NCI-H446 treated with DMSO at 0.1 percent for 48 hours (cell line): Measurements from ENCODE around the gene POLA1.

Experiments used
- DNase-seq: peaks from one replicate; lab custom pipeline; 2025; lab: John Stamatoyannopoulos, UW

Gene POLA1

GRCh38 chrX:24879679-24880078, 186.0 kb downstream of the POLA1 start:
- DNase-seq: no peak

GRCh38 chrX:24886916-24887315, 193.2 kb downstream of the POLA1 start:
- no peak for DNase-seq

GRCh38 chrX:24890677-24891076, 197.0 kb downstream of the POLA1 start:
- DNase-seq: no peak

GRCh38 chrX:24899391-24899790, 205.7 kb downstream of the POLA1 start:
- no peak for DNase-seq

DNA sequence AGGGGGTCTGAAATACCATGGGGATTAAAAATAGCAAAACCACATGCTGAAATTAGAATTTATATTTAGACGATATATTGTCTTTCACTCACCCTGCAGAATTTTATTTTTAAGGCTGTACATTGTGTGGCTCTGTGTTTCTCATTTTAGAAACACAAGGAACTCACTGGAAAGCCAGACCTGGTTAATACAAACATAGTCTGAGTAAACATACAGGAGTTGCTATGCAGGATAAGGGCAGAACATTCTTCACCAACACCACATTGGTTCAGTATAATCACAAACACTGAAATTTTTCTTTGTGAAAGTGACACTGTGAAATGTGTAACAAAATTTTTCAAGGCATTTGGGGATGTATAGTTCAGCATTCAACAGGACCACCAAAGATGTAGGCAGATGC, 206.5 kb downstream of the POLA1 start:
- no peak for DNase-seq

GRCh38 chrX:24902806-24903205, 209.1 kb downstream of the POLA1 start:
- no peak for DNase-seq

DNA sequence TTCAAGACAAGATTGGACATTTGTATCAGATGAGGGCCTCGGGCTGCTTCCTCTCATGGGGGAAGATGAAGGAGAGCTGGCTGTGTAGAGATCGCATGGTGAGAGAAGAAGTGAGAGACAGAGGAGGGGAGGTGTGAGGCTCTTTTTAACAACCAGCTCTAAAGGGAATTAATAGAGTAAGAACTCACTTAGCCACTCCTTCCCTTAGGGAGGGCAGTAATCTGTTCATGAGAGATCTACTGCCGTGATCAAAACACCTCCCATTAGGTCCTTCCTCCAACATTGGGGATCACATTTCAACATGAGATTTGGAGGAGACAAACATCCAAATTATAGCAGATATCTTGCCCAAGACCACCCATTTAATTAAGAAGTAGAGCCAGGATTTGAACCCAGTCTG, 225.0 kb downstream of the POLA1 start:
- DNase-seq: no peak

DNA sequence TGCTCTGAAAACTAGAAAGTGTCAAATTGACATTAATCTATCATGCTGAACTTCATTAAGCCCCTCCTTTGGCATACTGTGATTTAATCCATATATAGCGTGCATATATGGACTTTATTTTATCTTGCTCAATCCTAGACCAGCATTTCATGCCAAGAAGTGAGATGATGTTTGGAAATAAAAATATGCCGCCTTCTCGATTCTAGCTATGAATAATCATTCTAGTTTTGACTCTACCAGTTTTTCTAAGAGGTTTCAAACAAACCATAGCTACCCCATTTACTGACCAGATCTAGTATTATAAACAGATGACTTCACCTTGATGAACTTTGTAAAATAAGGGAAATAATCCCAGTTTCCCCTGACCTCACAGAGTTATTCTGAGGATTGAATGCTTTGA, 227.1 kb downstream of the POLA1 start:
- no peak for DNase-seq

GRCh38 chrX:24925430-24925829, 231.7 kb downstream of the POLA1 start:
- no peak for DNase-seq

GRCh38 chrX:24927372-24927771, 233.7 kb downstream of the POLA1 start:
- DNase-seq: no peak

DNA sequence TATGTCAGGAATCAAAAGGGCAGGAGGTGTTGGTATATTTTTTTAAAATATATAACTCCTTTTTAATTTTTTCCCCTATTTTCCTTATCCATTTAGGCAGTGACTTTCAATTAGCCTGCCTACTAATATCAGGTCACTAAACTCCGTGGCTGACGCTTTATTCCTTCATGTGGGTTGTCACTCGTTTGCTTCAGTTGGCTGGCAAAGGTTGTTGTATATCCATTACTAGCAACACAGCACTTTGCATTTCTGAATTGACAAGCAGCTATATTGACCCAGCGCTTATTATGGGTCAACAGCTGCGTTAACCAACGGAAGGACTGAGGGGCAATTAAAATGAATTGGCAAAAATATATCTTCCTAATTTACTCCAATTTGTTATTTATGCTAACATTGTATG, 234.4 kb downstream of the POLA1 start:
- DNase-seq: no peak

DNA sequence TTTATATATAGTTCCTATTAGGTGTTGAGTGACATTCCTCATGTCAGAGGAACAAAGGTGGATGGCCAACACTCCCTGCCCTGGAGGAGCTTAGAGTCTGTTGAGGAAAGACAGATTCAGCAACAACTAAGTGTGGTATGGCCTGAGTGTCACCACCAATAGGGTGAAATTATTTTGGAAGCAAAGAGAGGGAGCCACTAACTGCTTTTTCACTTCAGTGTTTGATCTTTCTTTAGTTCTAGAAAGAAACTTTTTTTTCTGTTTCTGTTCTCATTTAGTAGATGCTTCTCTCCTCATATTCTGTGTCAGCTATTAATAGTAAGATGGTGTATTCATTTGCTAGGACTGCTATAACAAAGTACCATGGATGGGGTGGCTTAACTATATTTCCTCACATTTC, 240.6 kb downstream of the POLA1 start:
- DNase-seq: no peak

GRCh38 chrX:24945009-24945408, 251.3 kb downstream of the POLA1 start:
- DNase-seq: no peak

- DNase-seq: no peak
These were observed 252.7 kb downstream of the POLA1 start for GRCh38 chrX:24946369-24946768.

- DNase-seq: no peak
These were observed 261.0 kb downstream of the POLA1 start for GRCh38 chrX:24954732-24955131.

- DNase-seq: no peak
These were observed 261.7 kb downstream of the POLA1 start for GRCh38 chrX:24955372-24955930.

- DNase-seq: no peak
These were observed 263.1 kb downstream of the POLA1 start for GRCh38 chrX:24956828-24957227.

- no peak for DNase-seq
These were observed 268.1 kb downstream of the POLA1 start for GRCh38 chrX:24961809-24962208.

DNA sequence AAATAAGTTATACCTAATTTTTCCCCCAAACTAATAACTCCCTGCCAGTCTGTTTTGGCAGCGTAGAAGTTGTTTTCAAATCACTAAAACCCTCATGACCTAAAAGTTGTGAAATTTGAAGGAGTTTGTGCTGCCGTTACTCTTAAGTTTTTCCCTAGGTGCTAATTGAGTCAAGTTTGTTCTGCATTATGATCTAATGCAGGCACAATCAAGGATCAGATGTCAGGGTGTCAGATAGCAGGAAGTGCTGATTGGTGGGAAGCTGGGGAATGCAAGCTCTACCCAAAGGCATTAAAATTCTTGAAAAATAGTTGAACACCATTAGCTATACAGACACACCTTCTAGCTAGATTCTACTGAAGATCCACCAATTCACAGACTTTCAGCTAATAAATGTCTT, 270.1 kb downstream of the POLA1 start:
- DNase-seq: no peak

DNA sequence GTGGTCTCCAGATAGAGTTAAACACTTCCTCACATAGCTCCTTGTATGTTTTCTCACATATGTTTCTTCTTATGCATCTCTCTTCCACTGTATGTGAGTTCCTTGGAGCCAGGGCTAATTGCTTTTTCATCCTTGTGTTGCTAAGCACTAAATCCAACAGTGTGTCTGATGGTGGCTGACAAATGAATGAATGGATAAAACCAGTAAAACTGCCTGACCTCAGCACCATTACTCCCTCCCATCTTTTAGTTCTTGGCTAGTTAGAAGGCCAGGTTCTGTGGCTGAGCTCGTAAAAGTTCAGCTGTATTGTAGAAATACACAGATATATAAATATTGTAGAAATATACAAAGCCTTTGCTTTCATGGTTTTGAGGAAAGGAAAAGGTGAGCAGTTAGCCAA, 271.7 kb downstream of the POLA1 start:
- DNase-seq: no peak

DNA sequence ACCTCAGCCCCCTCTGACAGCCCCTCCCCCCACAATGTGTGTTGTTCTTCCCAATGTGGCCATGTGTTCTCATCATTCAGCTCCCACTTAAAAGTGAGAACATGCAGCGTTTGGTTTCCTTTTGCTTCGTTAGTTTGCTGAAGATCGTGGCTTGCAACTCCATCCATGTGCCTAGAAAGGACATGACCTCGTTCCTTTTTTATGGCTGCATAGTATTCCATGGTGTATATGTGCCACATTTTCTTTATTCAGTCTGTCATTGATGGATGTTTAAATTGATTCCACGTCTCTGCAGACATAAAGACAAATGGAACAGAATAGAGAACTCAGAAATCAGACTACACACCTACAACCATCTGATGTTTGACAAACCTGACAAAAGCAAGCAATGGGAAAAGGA, 276.1 kb downstream of the POLA1 start:
- no peak for DNase-seq

DNA sequence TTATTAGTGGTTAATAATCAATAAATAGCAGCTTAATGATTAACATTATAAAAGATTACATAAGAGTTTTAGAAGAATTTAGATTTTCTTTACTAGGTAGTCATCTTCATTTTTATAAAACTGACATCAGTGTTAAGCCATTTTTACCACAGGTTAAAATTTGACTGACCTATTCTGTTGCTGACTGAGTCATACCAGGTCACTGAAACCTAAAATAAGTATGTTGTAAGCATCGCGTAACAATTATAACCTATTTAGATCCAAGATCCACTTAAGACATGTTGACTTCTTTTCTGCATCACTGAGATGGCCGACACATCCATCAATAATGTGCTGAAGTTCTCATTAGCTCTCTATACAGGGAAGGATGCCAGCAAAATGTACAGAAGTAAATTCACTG, 285.4 kb downstream of the POLA1 start:
- DNase-seq: no peak

DNA sequence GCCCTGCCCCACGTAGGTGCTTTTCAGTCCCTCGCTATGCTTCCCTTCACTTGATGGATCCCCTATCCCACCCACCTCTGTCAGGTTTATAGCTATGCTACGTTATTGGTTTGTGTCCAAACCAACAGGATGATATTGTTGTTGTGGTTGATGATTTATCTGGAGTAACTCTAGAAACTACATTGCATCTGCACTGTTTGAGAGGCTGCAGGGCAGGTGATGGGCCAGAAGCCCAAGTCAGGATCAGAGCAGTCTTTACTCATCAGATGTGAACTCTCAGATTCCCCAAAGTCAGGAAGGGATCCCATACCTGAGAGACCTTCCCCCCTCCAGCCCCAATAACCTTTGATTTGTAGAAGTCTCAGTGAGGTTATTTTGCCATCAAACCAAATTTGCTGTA, 287.3 kb downstream of the POLA1 start:
- DNase-seq: no peak

- no peak for DNase-seq
These were observed 288.7 kb downstream of the POLA1 start for GRCh38 chrX:24982306-24982965.
